ENCODE measurements around the gene CAPZA2.
A peak's percentile ranks its signal among the peaks of the same experiment; 100 is the strongest.

CAPZA2 gene

DNA sequence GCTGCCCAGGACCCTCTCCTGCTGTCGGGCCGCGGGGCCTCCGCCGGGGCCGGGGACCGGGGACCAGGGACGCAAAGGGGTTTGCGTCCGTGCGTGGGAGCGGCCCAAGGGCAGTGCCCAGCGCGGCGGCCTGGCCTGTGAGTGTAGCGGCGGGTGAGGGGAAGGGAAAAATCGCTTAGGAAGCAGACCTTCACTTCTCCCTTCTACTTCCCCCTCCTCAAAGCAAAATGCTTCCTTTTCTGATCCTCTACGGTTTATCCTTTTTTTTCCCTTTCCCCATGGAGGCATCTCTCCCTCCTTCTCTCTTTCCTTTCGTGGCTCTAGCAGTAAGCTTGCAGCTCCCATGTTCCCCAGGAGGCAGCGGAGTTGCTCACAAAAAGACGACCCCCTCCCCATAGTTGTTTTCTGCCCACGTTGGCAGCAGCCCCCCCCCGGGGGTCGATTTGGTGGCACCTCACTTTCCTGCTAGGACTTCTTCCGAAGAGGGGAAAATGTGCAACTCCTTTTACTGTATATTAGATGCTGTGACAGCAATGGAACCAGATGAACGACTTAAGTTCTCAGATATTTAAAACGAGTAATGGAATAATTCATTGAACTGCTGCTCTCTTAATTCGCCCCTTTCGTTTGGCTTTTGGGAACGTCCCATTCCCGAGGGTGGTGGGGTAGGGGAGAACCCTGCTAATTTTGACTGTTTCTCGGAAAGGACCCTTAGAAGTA is 724 bp downstream of the CAPZA2 start:
- peaks cover 3% of the 10 kb centered on the region for H3K4me1 ChIP-seq (ENCODE audit: control insufficient read depth, low read depth, low read length)
- H3K27me3 ChIP-seq (ENCODE audit: control insufficient read depth, insufficient read depth, low read length): no peaks in the 10 kb centered on the region
- peak overlapping the region; percentile 68 for H3K4me3 ChIP-seq (ENCODE audit: low read length)
- no peaks in the 10 kb centered on the region for H3K36me3 ChIP-seq (ENCODE audit: control insufficient read depth, low read depth, low read length)
- H3K9me3 ChIP-seq (ENCODE audit: control insufficient read depth, low read depth, low read length): no peaks in the 10 kb centered on the region
- H3K27ac ChIP-seq (ENCODE audit: low read length): no peak overlapping the region
- H3K9ac ChIP-seq (ENCODE audit: low read length): peak overlapping the region; percentile 49

- H3K27me3 ChIP-seq (ENCODE audit: control insufficient read depth, insufficient read depth, low read length): no peaks in the 10 kb centered on the region
- H3K9ac ChIP-seq (ENCODE audit: low read length): peak overlapping the region; percentile 49
- peaks cover 3% of the 10 kb centered on the region for H3K4me1 ChIP-seq (ENCODE audit: control insufficient read depth, low read depth, low read length)
- H3K9me3 ChIP-seq (ENCODE audit: control insufficient read depth, low read depth, low read length): no peaks in the 10 kb centered on the region
- H3K36me3 ChIP-seq (ENCODE audit: control insufficient read depth, low read depth, low read length): no peaks in the 10 kb centered on the region
- no peak overlapping the region for H3K27ac ChIP-seq (ENCODE audit: low read length)
- H3K4me3 ChIP-seq (ENCODE audit: low read length): peak overlapping the region; percentile 68
These were observed 1.6 kb downstream of the CAPZA2 start for GRCh38 chr7:116863936-116864500.

- H3K27me3 ChIP-seq (ENCODE audit: control insufficient read depth, insufficient read depth, low read length): no peaks in the 10 kb centered on the region
- H3K27ac ChIP-seq (ENCODE audit: low read length): no peak overlapping the region
- H3K4me1 ChIP-seq (ENCODE audit: control insufficient read depth, low read depth, low read length): no peaks in the 10 kb centered on the region
- no peaks in the 10 kb centered on the region for H3K9me3 ChIP-seq (ENCODE audit: control insufficient read depth, low read depth, low read length)
- no peak overlapping the region for H3K4me3 ChIP-seq (ENCODE audit: low read length)
- peaks cover 3% of the 10 kb centered on the region for H3K36me3 ChIP-seq (ENCODE audit: control insufficient read depth, low read depth, low read length)
- H3K9ac ChIP-seq (ENCODE audit: low read length): no peak overlapping the region
These were observed 8.8 kb downstream of the CAPZA2 start for GRCh38 chr7:116871061-116871700.

GRCh38 chr7:116872026-116872425 is 9.6 kb downstream of the CAPZA2 start:
- no peak overlapping the region for H3K27ac ChIP-seq (ENCODE audit: low read length)
- H3K36me3 ChIP-seq (ENCODE audit: control insufficient read depth, low read depth, low read length): peaks cover 3% of the 10 kb centered on the region
- H3K9me3 ChIP-seq (ENCODE audit: control insufficient read depth, low read depth, low read length): no peaks in the 10 kb centered on the region
- no peak overlapping the region for H3K9ac ChIP-seq (ENCODE audit: low read length)
- no peaks in the 10 kb centered on the region for H3K27me3 ChIP-seq (ENCODE audit: control insufficient read depth, insufficient read depth, low read length)
- H3K4me1 ChIP-seq (ENCODE audit: control insufficient read depth, low read depth, low read length): no peaks in the 10 kb centered on the region
- no peak overlapping the region for H3K4me3 ChIP-seq (ENCODE audit: low read length)

GRCh38 chr7:116873619-116874018 is 11.2 kb downstream of the CAPZA2 start:
- Histone ChIP-seq H3K9ac (ENCODE audit: low read length) (no peak overlapping the region), H3K4me3 (ENCODE audit: low read length) (no peak overlapping the region), H3K27ac (ENCODE audit: low read length) (no peak overlapping the region), H3K4me1 (ENCODE audit: control insufficient read depth, low read depth, low read length) (no peaks in the 10 kb centered on the region), H3K27me3 (ENCODE audit: control insufficient read depth, insufficient read depth, low read length) (no peaks in the 10 kb centered on the region), H3K9me3 (ENCODE audit: control insufficient read depth, low read depth, low read length) (no peaks in the 10 kb centered on the region), H3K36me3 (ENCODE audit: control insufficient read depth, low read depth, low read length) (peaks cover 3% of the 10 kb centered on the region)

GRCh38 chr7:116876664-116877442 is 14.5 kb downstream of the CAPZA2 start:
- no peak overlapping the region for H3K4me3 ChIP-seq (ENCODE audit: low read length)
- H3K9ac ChIP-seq (ENCODE audit: low read length): no peak overlapping the region
- no peaks in the 10 kb centered on the region for H3K9me3 ChIP-seq (ENCODE audit: control insufficient read depth, low read depth, low read length)
- H3K36me3 ChIP-seq (ENCODE audit: control insufficient read depth, low read depth, low read length): peaks cover 3% of the 10 kb centered on the region
- no peak overlapping the region for H3K27ac ChIP-seq (ENCODE audit: low read length)
- H3K4me1 ChIP-seq (ENCODE audit: control insufficient read depth, low read depth, low read length): no peaks in the 10 kb centered on the region
- no peaks in the 10 kb centered on the region for H3K27me3 ChIP-seq (ENCODE audit: control insufficient read depth, insufficient read depth, low read length)

- Histone ChIP-seq H3K27me3 (ENCODE audit: control insufficient read depth, insufficient read depth, low read length) (no peaks in the 10 kb centered on the region), H3K4me1 (ENCODE audit: control insufficient read depth, low read depth, low read length) (no peaks in the 10 kb centered on the region), H3K36me3 (ENCODE audit: control insufficient read depth, low read depth, low read length) (peaks cover 3% of the 10 kb centered on the region), H3K9ac (ENCODE audit: low read length) (no peak overlapping the region), H3K27ac (ENCODE audit: low read length) (no peak overlapping the region), H3K9me3 (ENCODE audit: control insufficient read depth, low read depth, low read length) (no peaks in the 10 kb centered on the region), H3K4me3 (ENCODE audit: low read length) (no peak overlapping the region)
These were observed 15.2 kb downstream of the CAPZA2 start for GRCh38 chr7:116877443-116878217.

GRCh38 chr7:116884691-116885090 is 22.3 kb downstream of the CAPZA2 start:
- Histone ChIP-seq H3K4me3 (ENCODE audit: low read length) (no peak overlapping the region), H3K36me3 (ENCODE audit: control insufficient read depth, low read depth, low read length) (peaks cover 3% of the 10 kb centered on the region), H3K27ac (ENCODE audit: low read length) (no peak overlapping the region), H3K9me3 (ENCODE audit: control insufficient read depth, low read depth, low read length) (no peaks in the 10 kb centered on the region), H3K9ac (ENCODE audit: low read length) (no peak overlapping the region), H3K4me1 (ENCODE audit: control insufficient read depth, low read depth, low read length) (peaks cover 5% of the 10 kb centered on the region), H3K27me3 (ENCODE audit: control insufficient read depth, insufficient read depth, low read length) (no peaks in the 10 kb centered on the region)

GRCh38 chr7:116885724-116886123 is 23.3 kb downstream of the CAPZA2 start:
- Histone ChIP-seq H3K4me1 (ENCODE audit: control insufficient read depth, low read depth, low read length) (peaks cover 5% of the 10 kb centered on the region), H3K27ac (ENCODE audit: low read length) (no peak overlapping the region), H3K4me3 (ENCODE audit: low read length) (no peak overlapping the region), H3K36me3 (ENCODE audit: control insufficient read depth, low read depth, low read length) (peaks cover 3% of the 10 kb centered on the region), H3K9ac (ENCODE audit: low read length) (no peak overlapping the region), H3K27me3 (ENCODE audit: control insufficient read depth, insufficient read depth, low read length) (no peaks in the 10 kb centered on the region), H3K9me3 (ENCODE audit: control insufficient read depth, low read depth, low read length) (no peaks in the 10 kb centered on the region)

DNA sequence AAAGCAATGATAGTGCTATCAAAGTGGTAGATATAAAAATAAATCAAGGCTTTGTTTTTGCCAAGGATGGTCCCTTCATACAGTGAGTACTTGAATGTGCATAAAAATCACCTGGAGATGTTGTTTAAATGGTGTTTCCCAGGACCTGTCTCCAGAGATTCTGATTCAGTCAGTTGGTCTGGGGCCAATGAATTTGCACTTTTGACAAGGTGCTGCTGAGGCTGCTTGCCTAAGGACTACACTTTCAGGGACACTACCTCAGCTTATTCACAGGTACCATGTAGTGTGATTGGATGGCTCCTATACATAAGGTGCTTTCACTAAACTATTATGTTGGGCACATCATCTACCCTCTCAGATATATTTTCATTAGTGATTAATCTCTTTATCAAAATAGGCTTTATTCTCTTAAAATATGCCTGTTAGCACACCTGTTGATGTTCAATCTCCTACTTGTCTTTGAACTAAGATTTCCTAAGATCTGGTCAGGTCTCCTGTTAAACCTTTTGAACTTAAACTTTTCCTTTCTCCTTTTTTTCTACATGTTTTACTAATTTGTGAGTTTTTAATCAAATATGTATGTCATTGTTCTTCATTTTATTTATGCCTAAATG is 24.3 kb downstream of the CAPZA2 start:
- Histone ChIP-seq H3K9ac (ENCODE audit: low read length) (no peak overlapping the region), H3K27ac (ENCODE audit: low read length) (no peak overlapping the region), H3K9me3 (ENCODE audit: control insufficient read depth, low read depth, low read length) (no peaks in the 10 kb centered on the region), H3K4me3 (ENCODE audit: low read length) (no peak overlapping the region), H3K4me1 (ENCODE audit: control insufficient read depth, low read depth, low read length) (peaks cover 5% of the 10 kb centered on the region), H3K27me3 (ENCODE audit: control insufficient read depth, insufficient read depth, low read length) (no peaks in the 10 kb centered on the region), H3K36me3 (ENCODE audit: control insufficient read depth, low read depth, low read length) (peaks cover 3% of the 10 kb centered on the region)

Data from iPS-18a (cell line).